Fibroblast of lung (primary cell): Measurements from ENCODE around the gene CERS6.

ENCODE experiments used
- CTCF ChIP-seq, 2 donors: IDR thresholded peaks in 1 of 2; conservative IDR thresholded peaks in 1 of 2; 1 replicate in 1 of 2; 2 replicates in 1 of 2; pipeline ENCODE4 v1.5.1; 2011 to 2012; ENCODE audit warnings: low read length in 2 of 2, control low read depth in 1 of 2, inconsistent platforms in 1 of 2, low read depth in 1 of 2, mild to moderate bottlenecking in 1 of 2
- EZH2 ChIP-seq: IDR thresholded peaks from 2 replicates; pipeline ENCODE4 v1.5.1; 2012; ENCODE audit warnings: low read length, control low read depth, mild to moderate bottlenecking; ENCODE audit errors: missing control alignments

- TF ChIP-seq CTCF (conservative IDR thresholded peaks at IDR 0.05 in 1 of 2, IDR thresholded peaks at IDR 0.05 in 1 of 2; ENCODE audit: low read depth in 1 of 2, low read length in 2 of 2), result no peak
- no peak for TF ChIP-seq EZH2
Observed at GRCh38 chr2:168427451-168427850, 28.6 kb upstream of the CERS6 start.
